ENCODE results near the gene HEG1. TPM values are rescaled to one million over a fixed set of nuclear protein-coding genes. Genes with fewer than 3 reads are reported as not detected.

Gene HEG1
- polyA plus RNA-seq, 2 donors = 3.1 to 6.0 TPM

- Histone ChIP-seq H3K9me3 (ENCODE audit: control insufficient read depth in 2 of 2, insufficient read depth in 1 of 2, low read depth in 1 of 2, low read length in 1 of 2) (no peaks in the 10 kb centered on the region), H3K27ac (ENCODE audit: low read depth in 2 of 2, low read length in 1 of 2) (no peak overlapping the region), H3K4me1 (ENCODE audit: control insufficient read depth in 2 of 2, insufficient read depth in 2 of 2, low read length in 1 of 2) (peaks cover 2 to 4% of the 10 kb centered on the region in 2 donors), H3K27me3 (ENCODE audit: control insufficient read depth in 1 of 2, insufficient read depth in 2 of 2, low read length in 2 of 2) (no peaks in the 10 kb centered on the region), H3K36me3 (ENCODE audit: control insufficient read depth in 2 of 2, insufficient read depth in 2 of 2, low read length in 1 of 2) (no peaks in the 10 kb centered on the region), H3K4me3 (ENCODE audit: low read depth in 1 of 2, low read length in 2 of 2) (no peak overlapping the region)
- 91 to 94% methylated on average over 3 of the region's 3 CpGs for WGBS, 2 donors
Observed at GRCh38 chr3:125058959-125059358, 3.2 kb upstream of the HEG1 start.

- no peak overlapping the region for H3K27ac ChIP-seq (ENCODE audit: low read depth in 2 of 2, low read length in 1 of 2)
- H3K36me3 ChIP-seq (ENCODE audit: control insufficient read depth in 2 of 2, insufficient read depth in 2 of 2, low read length in 1 of 2) = no peaks in the 10 kb centered on the region
- 92 to 93% methylated on average over 3 of the region's 3 CpGs for WGBS, 2 donors
- H3K4me1 ChIP-seq (ENCODE audit: control insufficient read depth in 2 of 2, insufficient read depth in 2 of 2, low read length in 1 of 2) = peaks cover 2 to 4% of the 10 kb centered on the region in 2 donors
- H3K4me3 ChIP-seq (ENCODE audit: low read depth in 1 of 2, low read length in 2 of 2) = no peak overlapping the region
- no peaks in the 10 kb centered on the region for H3K9me3 ChIP-seq (ENCODE audit: control insufficient read depth in 2 of 2, insufficient read depth in 1 of 2, low read depth in 1 of 2, low read length in 1 of 2)
- no peaks in the 10 kb centered on the region for H3K27me3 ChIP-seq (ENCODE audit: control insufficient read depth in 1 of 2, insufficient read depth in 2 of 2, low read length in 2 of 2)
Observed at GRCh38 chr3:125058529-125058928, 2.7 kb upstream of the HEG1 start.

- H3K36me3 ChIP-seq (ENCODE audit: control insufficient read depth in 2 of 2, insufficient read depth in 2 of 2, low read length in 1 of 2) = no peaks in the 10 kb centered on the region
- H3K27ac ChIP-seq (ENCODE audit: low read depth in 2 of 2, low read length in 1 of 2) = peak overlapping the region in 1 of 2 donors; percentile 67
- H3K4me1 ChIP-seq (ENCODE audit: control insufficient read depth in 2 of 2, insufficient read depth in 2 of 2, low read length in 1 of 2) = peaks cover 2 to 5% of the 10 kb centered on the region in 2 donors
- 65 to 75% methylated on average over 3 of the region's 3 CpGs for WGBS, 2 donors
- H3K27me3 ChIP-seq (ENCODE audit: control insufficient read depth in 1 of 2, insufficient read depth in 2 of 2, low read length in 2 of 2) = no peaks in the 10 kb centered on the region
- H3K4me3 ChIP-seq (ENCODE audit: low read depth in 1 of 2, low read length in 2 of 2) = no peak overlapping the region
- H3K9me3 ChIP-seq (ENCODE audit: control insufficient read depth in 2 of 2, insufficient read depth in 1 of 2, low read depth in 1 of 2, low read length in 1 of 2) = no peaks in the 10 kb centered on the region
Observed at GRCh38 chr3:125057186-125057850, 1.5 kb upstream of the HEG1 start.

- peaks cover 5% of the 10 kb centered on the region in 2 donors for H3K4me1 ChIP-seq (ENCODE audit: control insufficient read depth in 2 of 2, insufficient read depth in 2 of 2, low read length in 1 of 2)
- H3K36me3 ChIP-seq (ENCODE audit: control insufficient read depth in 2 of 2, insufficient read depth in 2 of 2, low read length in 1 of 2) = no peaks in the 10 kb centered on the region
- peak overlapping the region; percentile 57 to 70 for H3K4me3 ChIP-seq (ENCODE audit: low read depth in 1 of 2, low read length in 2 of 2)
- no peaks in the 10 kb centered on the region for H3K27me3 ChIP-seq (ENCODE audit: control insufficient read depth in 1 of 2, insufficient read depth in 2 of 2, low read length in 2 of 2)
- H3K27ac ChIP-seq (ENCODE audit: low read depth in 2 of 2, low read length in 1 of 2) = peak overlapping the region; percentile 88 to 91
- WGBS, 2 donors = 0 to 1% methylated on average over 62 to 78 of the region's 78 CpGs
- H3K9me3 ChIP-seq (ENCODE audit: control insufficient read depth in 2 of 2, insufficient read depth in 1 of 2, low read depth in 1 of 2, low read length in 1 of 2) = no peaks in the 10 kb centered on the region
Observed at GRCh38 chr3:125055331-125055912, 375 bp downstream of the HEG1 start.

GRCh38 chr3:125054449-125055329 is 1.1 kb downstream of the HEG1 start:
- Histone ChIP-seq H3K36me3 (ENCODE audit: control insufficient read depth in 2 of 2, insufficient read depth in 2 of 2, low read length in 1 of 2) (no peaks in the 10 kb centered on the region), H3K4me1 (ENCODE audit: control insufficient read depth in 2 of 2, insufficient read depth in 2 of 2, low read length in 1 of 2) (peaks cover 5% of the 10 kb centered on the region in 2 donors), H3K27me3 (ENCODE audit: control insufficient read depth in 1 of 2, insufficient read depth in 2 of 2, low read length in 2 of 2) (no peaks in the 10 kb centered on the region), H3K27ac (ENCODE audit: low read depth in 2 of 2, low read length in 1 of 2) (peak overlapping the region; percentile 88 to 91), H3K9me3 (ENCODE audit: control insufficient read depth in 2 of 2, insufficient read depth in 1 of 2, low read depth in 1 of 2, low read length in 1 of 2) (no peaks in the 10 kb centered on the region), H3K4me3 (ENCODE audit: low read depth in 1 of 2, low read length in 2 of 2) (peak overlapping the region; percentile 57 to 70)
- 2 to 3% methylated on average over 17 of the region's 17 CpGs for WGBS, 2 donors

- Histone ChIP-seq H3K27ac (ENCODE audit: low read depth in 2 of 2, low read length in 1 of 2) (peak overlapping the region in 1 of 2 donors; percentile 73), H3K4me1 (ENCODE audit: control insufficient read depth in 2 of 2, insufficient read depth in 2 of 2, low read length in 1 of 2) (peaks cover 5% of the 10 kb centered on the region in 2 donors), H3K4me3 (ENCODE audit: low read depth in 1 of 2, low read length in 2 of 2) (peak overlapping the region in 1 of 2 donors; percentile 57), H3K9me3 (ENCODE audit: control insufficient read depth in 2 of 2, insufficient read depth in 1 of 2, low read depth in 1 of 2, low read length in 1 of 2) (no peaks in the 10 kb centered on the region), H3K27me3 (ENCODE audit: control insufficient read depth in 1 of 2, insufficient read depth in 2 of 2, low read length in 2 of 2) (no peaks in the 10 kb centered on the region), H3K36me3 (ENCODE audit: control insufficient read depth in 2 of 2, insufficient read depth in 2 of 2, low read length in 1 of 2) (no peaks in the 10 kb centered on the region)
- 67 to 80% methylated on average over 7 of the region's 7 CpGs for WGBS, 2 donors
Observed at GRCh38 chr3:125054062-125054448, 1.7 kb downstream of the HEG1 start.

- 90 to 95% methylated on average over 2 of the region's 2 CpGs for WGBS, 2 donors
- Histone ChIP-seq H3K4me3 (ENCODE audit: low read depth in 1 of 2, low read length in 2 of 2) (peak overlapping the region in 1 of 2 donors; percentile 5), H3K4me1 (ENCODE audit: control insufficient read depth in 2 of 2, insufficient read depth in 2 of 2, low read length in 1 of 2) (peaks cover 5 to 6% of the 10 kb centered on the region in 2 donors), H3K27me3 (ENCODE audit: control insufficient read depth in 1 of 2, insufficient read depth in 2 of 2, low read length in 2 of 2) (no peaks in the 10 kb centered on the region), H3K9me3 (ENCODE audit: control insufficient read depth in 2 of 2, insufficient read depth in 1 of 2, low read depth in 1 of 2, low read length in 1 of 2) (no peaks in the 10 kb centered on the region), H3K36me3 (ENCODE audit: control insufficient read depth in 2 of 2, insufficient read depth in 2 of 2, low read length in 1 of 2) (no peaks in the 10 kb centered on the region), H3K27ac (ENCODE audit: low read depth in 2 of 2, low read length in 1 of 2) (peak overlapping the region; percentile 59 to 73)
Observed at GRCh38 chr3:125053304-125053699, 2.5 kb downstream of the HEG1 start.

- peak overlapping the region; percentile 73 to 81 for H3K27ac ChIP-seq (ENCODE audit: low read depth in 2 of 2, low read length in 1 of 2)
- H3K4me3 ChIP-seq (ENCODE audit: low read depth in 1 of 2, low read length in 2 of 2) = peak overlapping the region; percentile 5 to 22
- no peaks in the 10 kb centered on the region for H3K9me3 ChIP-seq (ENCODE audit: control insufficient read depth in 2 of 2, insufficient read depth in 1 of 2, low read depth in 1 of 2, low read length in 1 of 2)
- peaks cover 5 to 9% of the 10 kb centered on the region in 2 donors for H3K4me1 ChIP-seq (ENCODE audit: control insufficient read depth in 2 of 2, insufficient read depth in 2 of 2, low read length in 1 of 2)
- H3K27me3 ChIP-seq (ENCODE audit: control insufficient read depth in 1 of 2, insufficient read depth in 2 of 2, low read length in 2 of 2) = no peaks in the 10 kb centered on the region
- 35 to 42% methylated on average over 8 of the region's 8 CpGs for WGBS, 2 donors
- no peaks in the 10 kb centered on the region for H3K36me3 ChIP-seq (ENCODE audit: control insufficient read depth in 2 of 2, insufficient read depth in 2 of 2, low read length in 1 of 2)
Observed at GRCh38 chr3:125052624-125053303, 3.0 kb downstream of the HEG1 start.
